Measurements from ENCODE around the gene RSKR. TPM values are rescaled to one million over a fixed set of nuclear protein-coding genes. Genes with fewer than 3 reads are reported as not detected.

Gene RSKR
- total RNA-seq, 1 donor from 2014 or later, result 34.2 TPM

- no peak for TF ChIP-seq CTCF (conservative IDR thresholded peaks at IDR 0.05)
- no peaks in the 10 kb centered on the region for H3K9me3 Mint-ChIP-seq
- no peaks in the 10 kb centered on the region for H3K27me3 Mint-ChIP-seq (ENCODE audit: low read depth)
- DNase-seq (ENCODE audit: low read depth, low spot score), result no peak
- no peaks in the 10 kb centered on the region for H3K4me1 Mint-ChIP-seq
- H3K4me3 Mint-ChIP-seq, result no peak overlapping the region
- H3K36me3 Mint-ChIP-seq (ENCODE audit: low read depth), result peaks cover 11% of the 10 kb centered on the region
- no peak overlapping the region for H3K27ac Mint-ChIP-seq (ENCODE audit: unreplicated experiment)
Observed at GRCh38 chr17:28626818-28627217, 12.8 kb upstream of the RSKR start.

GRCh38 chr17:28624148-28624547 is 10.2 kb upstream of the RSKR start:
- H3K27me3 Mint-ChIP-seq (ENCODE audit: low read depth), result no peaks in the 10 kb centered on the region
- H3K27ac Mint-ChIP-seq (ENCODE audit: unreplicated experiment), result no peak overlapping the region
- H3K36me3 Mint-ChIP-seq (ENCODE audit: low read depth), result peaks cover 19% of the 10 kb centered on the region
- no peak overlapping the region for H3K4me3 Mint-ChIP-seq
- no peaks in the 10 kb centered on the region for H3K9me3 Mint-ChIP-seq
- no peaks in the 10 kb centered on the region for H3K4me1 Mint-ChIP-seq
- no peak for DNase-seq (ENCODE audit: low read depth, low spot score)
- no peak for TF ChIP-seq CTCF (conservative IDR thresholded peaks at IDR 0.05)

GRCh38 chr17:28623696-28624095 is 9.7 kb upstream of the RSKR start:
- TF ChIP-seq CTCF (conservative IDR thresholded peaks at IDR 0.05), result no peak
- H3K36me3 Mint-ChIP-seq (ENCODE audit: low read depth), result peaks cover 22% of the 10 kb centered on the region
- DNase-seq (ENCODE audit: low read depth, low spot score), result no peak

GRCh38 chr17:28622186-28622585 is 8.2 kb upstream of the RSKR start:
- no peak overlapping the region for H3K27ac Mint-ChIP-seq (ENCODE audit: unreplicated experiment)
- H3K4me1 Mint-ChIP-seq, result no peaks in the 10 kb centered on the region
- H3K36me3 Mint-ChIP-seq (ENCODE audit: low read depth), result peaks cover 21% of the 10 kb centered on the region
- no peak for DNase-seq (ENCODE audit: low read depth, low spot score)
- no peaks in the 10 kb centered on the region for H3K9me3 Mint-ChIP-seq
- no peak overlapping the region for H3K4me3 Mint-ChIP-seq
- no peak for TF ChIP-seq CTCF (conservative IDR thresholded peaks at IDR 0.05)
- H3K27me3 Mint-ChIP-seq (ENCODE audit: low read depth), result no peaks in the 10 kb centered on the region

More at GRCh38 chr17:28623696-28624095, 9.7 kb upstream of the RSKR start:
- Mint-ChIP-seq H3K9me3 (no peaks in the 10 kb centered on the region), H3K27me3 (ENCODE audit: low read depth) (no peaks in the 10 kb centered on the region), H3K4me1 (no peaks in the 10 kb centered on the region), H3K27ac (ENCODE audit: unreplicated experiment) (no peak overlapping the region), H3K4me3 (no peak overlapping the region)

GRCh38 chr17:28620010-28620409 is 6.0 kb upstream of the RSKR start:
- H3K36me3 Mint-ChIP-seq (ENCODE audit: low read depth), result peaks cover 27% of the 10 kb centered on the region
- no peak for TF ChIP-seq CTCF (conservative IDR thresholded peaks at IDR 0.05)
- no peak for DNase-seq (ENCODE audit: low read depth, low spot score)
- no peaks in the 10 kb centered on the region for H3K27me3 Mint-ChIP-seq (ENCODE audit: low read depth)
- no peaks in the 10 kb centered on the region for H3K4me1 Mint-ChIP-seq
- H3K9me3 Mint-ChIP-seq, result no peaks in the 10 kb centered on the region
- no peak overlapping the region for H3K4me3 Mint-ChIP-seq
- H3K27ac Mint-ChIP-seq (ENCODE audit: unreplicated experiment), result no peak overlapping the region

- no peaks in the 10 kb centered on the region for H3K27me3 Mint-ChIP-seq (ENCODE audit: low read depth)
Observed at GRCh38 chr17:28618464-28618863, 4.5 kb upstream of the RSKR start.

More at GRCh38 chr17:28618464-28618863, 4.5 kb upstream of the RSKR start:
- Mint-ChIP-seq H3K9me3 (no peaks in the 10 kb centered on the region), H3K27ac (ENCODE audit: unreplicated experiment) (no peak overlapping the region), H3K36me3 (ENCODE audit: low read depth) (peaks cover 27% of the 10 kb centered on the region), H3K4me3 (no peak overlapping the region), H3K4me1 (no peaks in the 10 kb centered on the region)
- DNase-seq (ENCODE audit: low read depth, low spot score), result no peak
- no peak for TF ChIP-seq CTCF (conservative IDR thresholded peaks at IDR 0.05)

Measured in neural crest cell (in vitro differentiated cells).